ENCODE results near the gene B3GALT5.

Gene B3GALT5

DNA sequence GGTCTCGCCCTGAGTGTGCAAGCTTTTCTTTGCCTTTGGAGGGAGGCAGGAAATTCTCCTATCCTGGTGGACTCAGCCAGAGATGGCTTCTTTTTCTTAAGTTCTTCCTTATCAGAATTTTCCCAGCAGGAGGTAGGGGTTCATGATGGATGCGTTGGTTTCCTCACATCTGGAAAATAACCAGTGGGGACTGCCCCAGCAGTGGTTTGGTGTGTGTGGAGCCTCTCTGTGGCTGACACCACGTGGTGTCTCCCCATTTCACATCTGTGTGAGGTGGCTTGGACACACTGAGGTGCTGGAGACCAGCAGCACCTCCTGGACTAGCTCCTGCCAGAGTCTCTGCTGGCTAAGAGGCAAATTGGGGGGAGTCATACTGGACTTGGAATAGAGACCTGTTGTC, 32.6 kb downstream of the B3GALT5 start:
- DNase-seq (ENCODE audit: low read depth) = no peak

DNA sequence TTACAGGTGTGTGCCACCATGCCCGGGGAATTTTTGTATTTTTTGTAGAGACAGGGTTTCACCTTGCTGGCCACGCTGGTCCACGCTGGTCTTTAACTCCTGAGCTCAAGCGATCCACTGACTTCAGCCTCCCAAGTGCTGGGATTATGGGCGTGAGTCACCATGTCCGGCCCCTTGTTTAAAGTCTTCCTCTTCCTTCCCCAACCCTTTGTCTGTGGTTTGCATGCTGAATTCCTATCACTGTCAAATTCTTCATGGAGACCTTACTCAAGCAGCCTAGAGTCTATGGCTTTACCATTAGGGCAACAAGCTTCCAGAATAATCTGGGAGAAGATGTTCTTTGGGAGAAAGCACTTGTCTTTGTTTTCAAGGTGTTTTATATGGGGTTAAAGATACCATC, 34.7 kb downstream of the B3GALT5 start:
- DNase-seq (ENCODE audit: low read depth) = no peak

- DNase-seq (ENCODE audit: low read depth) = no peak
Measured at GRCh38 chr21:39648879-39649278, 36.1 kb downstream of the B3GALT5 start.

DNA sequence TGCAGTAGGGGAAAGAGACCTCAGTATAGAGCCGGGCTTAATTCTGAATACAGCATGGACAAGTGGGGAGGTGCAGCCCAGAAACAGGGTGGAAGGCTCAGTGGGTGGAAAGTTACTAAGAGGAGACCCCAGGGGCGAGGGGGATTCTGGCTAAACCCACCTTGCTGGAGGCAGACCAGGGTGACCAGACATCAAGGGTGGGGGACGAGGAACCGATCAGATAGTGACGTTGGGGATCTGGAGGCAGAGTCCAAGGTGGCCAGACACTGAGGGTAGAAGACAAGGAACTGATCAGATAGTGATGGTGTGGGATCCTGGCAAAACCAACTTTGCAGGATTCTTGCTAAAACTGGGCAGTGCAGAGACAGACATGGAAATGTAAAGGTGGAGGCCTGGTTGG, 36.8 kb downstream of the B3GALT5 start:
- DNase-seq (ENCODE audit: low read depth) = no peak

GRCh38 chr21:39650306-39650705, 37.6 kb downstream of the B3GALT5 start:
- no peak for DNase-seq (ENCODE audit: low read depth)

GRCh38 chr21:39650801-39651200, 38.1 kb downstream of the B3GALT5 start:
- DNase-seq (ENCODE audit: low read depth) = no peak

DNA sequence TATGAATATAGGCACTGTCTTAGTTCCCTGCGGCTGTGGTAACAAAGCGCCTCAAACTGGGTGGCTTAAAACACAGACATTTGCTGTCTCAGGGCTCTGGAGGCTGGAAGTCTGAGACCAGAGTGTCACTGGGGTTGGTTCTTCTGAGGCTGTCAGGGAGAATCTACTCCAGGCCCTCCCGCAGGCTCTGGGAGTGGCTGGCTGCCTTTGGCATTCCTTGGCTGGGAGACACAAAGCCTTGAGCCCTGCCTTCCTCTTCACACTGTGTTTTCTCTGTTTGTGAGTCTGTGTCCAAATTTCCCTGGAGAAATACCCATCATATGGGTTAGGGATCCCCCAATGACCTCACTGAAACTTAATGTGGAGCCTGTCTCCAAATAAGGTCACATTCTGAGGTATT, 38.5 kb downstream of the B3GALT5 start:
- DNase-seq (ENCODE audit: low read depth) = no peak

DNA sequence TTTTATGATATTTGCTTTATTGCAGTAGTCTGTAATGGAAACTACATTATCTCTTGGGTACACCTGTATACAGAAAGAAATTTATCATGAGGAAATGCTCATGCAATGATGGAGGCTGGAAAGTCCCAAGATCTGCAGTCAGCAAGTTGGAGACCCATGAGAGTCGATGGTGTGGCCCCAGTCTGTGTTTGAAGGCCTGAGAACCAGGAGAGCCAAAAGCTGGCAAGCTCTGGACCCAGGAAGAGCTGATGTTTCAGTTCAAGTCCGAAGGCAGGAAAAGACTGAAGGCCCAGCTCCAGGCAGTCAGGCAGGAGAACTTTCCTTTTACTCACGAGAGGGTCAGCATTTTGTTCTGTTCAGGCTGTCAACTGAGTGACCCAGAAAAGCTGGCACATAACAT, 42.2 kb downstream of the B3GALT5 start:
- DNase-seq (ENCODE audit: low read depth) = no peak

DNA sequence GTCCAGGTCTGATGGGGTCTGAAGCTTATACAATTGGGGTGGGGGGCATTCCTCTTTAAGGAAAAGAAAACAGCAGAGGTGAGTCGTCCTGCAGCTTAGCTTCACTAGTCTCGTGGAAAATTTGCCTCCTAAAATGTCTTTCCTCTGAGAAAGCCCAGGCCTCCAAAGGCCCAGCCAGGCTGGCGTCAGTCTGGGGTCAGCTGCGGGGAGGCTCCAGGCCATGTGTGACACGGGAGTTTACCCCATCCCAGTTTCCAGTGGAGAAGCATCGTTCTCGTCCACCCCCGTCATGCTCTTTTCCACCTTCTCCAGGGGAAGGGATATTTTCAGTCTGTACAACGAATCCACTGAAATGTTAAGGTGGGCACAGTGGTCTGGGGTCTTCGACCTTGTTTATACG, 42.8 kb downstream of the B3GALT5 start:
- DNase-seq (ENCODE audit: low read depth) = no peak

DNA sequence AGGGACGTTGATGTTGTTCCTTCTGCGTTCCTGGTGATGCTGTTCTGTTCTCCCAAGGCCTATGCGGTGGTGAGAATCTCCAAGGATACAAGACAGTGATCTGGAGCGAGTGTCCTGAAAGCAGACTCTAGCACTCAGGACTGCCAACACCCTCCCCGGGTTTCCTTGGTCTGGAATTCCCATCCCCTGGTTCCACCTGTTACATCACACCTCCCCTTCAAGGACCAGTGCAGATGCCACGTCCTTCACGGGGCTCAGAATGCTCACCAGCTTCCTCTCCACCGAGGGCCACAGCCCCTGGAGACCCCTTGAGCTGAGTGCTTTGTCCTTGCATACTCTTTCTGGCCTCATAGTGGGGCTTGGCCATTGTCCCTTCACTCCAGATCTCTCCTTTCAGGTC, 43.5 kb downstream of the B3GALT5 start:
- DNase-seq (ENCODE audit: low read depth) = no peak

GRCh38 chr21:39657091-39657689, 44.5 kb downstream of the B3GALT5 start:
- no peak for DNase-seq (ENCODE audit: low read depth)

DNA sequence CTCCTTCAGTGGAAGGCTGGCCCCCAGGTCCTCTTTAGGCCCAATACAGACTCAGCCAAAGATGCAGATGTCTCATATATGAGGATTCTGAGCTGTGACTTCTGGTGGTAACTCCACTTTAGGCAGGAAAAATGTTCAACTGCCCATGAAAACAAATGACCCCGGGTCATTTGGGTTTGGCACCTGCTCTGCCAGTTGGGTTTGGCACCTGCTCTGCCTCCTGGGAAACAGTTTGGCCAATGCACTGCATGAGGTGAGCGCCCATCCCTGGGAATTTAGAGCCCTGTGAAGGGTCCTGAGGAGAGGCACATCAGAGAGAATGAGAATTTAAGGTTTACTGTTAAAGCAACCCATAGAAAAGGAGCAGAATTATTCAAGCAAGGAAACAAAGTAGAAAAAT, 45.3 kb downstream of the B3GALT5 start:
- no peak for DNase-seq (ENCODE audit: low read depth)

DNA sequence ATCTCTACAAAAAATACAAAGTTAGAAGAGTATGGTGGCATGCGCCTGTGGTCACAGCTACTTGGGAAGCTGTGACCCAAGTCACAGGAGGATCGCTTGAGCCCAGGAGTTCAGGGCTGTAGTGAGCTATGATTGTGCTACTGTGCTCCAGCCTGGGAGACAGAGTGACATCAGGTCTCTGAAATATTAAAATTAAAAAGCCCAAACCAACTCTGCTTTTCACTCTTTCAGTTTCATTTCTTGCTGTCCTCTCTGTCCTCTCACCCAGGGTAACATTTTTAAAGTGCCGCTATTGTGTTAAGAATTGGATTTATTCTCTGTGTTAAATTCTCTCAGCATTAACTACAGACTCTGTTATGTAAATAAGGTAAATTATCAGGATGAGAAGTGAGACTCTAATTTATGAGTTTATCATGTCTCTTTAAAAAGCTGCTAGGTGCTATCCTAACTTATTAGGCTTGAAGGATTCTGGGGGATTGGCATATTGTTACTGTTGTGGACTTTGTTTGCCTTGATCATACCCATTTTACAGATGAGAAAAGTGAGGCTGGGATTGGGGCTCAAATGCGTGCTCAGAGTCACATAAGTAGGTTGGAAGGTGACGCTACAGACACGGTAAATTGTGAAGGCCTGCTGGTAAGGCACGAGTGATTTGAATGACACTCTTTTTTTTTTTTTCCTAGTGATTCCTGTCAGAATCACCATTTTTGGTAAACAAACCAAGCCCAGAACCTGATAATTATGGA, 46.5 kb downstream of the B3GALT5 start:
- DNase-seq (ENCODE audit: low read depth) = no peak

DNA sequence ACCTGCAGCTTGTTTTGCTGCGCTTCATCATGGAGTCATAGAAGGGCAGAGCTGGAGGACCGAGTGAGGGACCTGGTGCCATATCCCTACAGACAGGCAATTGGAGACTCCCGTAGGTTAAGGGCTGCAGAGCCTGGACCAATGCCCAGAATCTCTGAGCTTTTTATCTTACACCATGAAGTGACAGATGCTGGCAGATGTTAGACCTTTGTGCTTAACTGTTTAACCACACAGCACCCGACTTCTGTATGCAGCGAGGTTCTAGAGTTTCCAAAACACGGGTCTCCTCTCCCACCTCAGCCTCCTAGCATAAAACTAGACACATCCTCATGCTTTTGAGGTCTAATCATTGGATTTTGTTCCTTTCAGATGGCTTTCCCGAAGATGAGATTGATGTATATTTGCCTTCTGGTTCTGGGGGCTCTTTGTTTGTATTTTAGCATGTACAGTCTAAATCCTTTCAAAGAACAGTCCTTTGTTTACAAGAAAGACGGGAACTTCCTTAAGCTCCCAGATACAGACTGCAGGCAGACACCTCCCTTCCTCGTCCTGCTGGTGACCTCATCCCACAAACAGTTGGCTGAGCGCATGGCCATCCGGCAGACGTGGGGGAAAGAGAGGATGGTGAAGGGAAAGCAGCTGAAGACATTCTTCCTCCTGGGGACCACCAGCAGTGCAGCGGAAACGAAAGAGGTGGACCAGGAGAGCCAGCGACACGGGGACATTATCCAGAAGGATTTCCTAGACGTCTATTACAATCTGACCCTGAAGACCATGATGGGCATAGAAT, 47.6 kb downstream of the B3GALT5 start:
- DNase-seq (ENCODE audit: low read depth) = no peak

GRCh38 chr21:39661121-39661520, 48.4 kb downstream of the B3GALT5 start:
- no peak for DNase-seq (ENCODE audit: low read depth)

GRCh38 chr21:39661740-39662139, 49.0 kb downstream of the B3GALT5 start:
- no peak for DNase-seq (ENCODE audit: low read depth)

- DNase-seq (ENCODE audit: low read depth) = no peak
Measured at GRCh38 chr21:39662411-39662953, 49.7 kb downstream of the B3GALT5 start.

DNA sequence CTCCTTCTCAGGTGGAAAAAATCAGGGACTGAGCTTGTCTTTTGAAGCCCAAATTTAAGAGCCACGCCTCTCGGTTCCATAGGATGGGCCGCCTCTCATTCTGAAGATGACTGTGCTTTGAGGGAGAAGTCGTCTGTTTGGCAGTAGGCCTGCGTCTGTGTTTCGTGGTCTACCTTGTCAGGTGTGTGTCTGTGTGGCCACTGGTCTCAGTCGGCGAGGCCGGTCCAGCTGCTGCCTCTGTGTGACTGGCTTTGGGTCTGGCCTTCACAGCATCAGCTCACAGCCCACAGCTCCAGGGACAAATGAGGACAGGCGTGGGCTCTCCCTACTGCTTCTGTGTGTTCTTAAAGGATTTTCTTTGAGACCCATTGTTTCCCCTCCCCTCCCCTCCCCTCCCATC, 50.3 kb downstream of the B3GALT5 start:
- DNase-seq (ENCODE audit: low read depth) = no peak

GRCh38 chr21:39663742-39664492, 51.2 kb downstream of the B3GALT5 start:
- DNase-seq (ENCODE audit: low read depth) = no peak

- no peak for DNase-seq (ENCODE audit: low read depth)
Measured at GRCh38 chr21:39664586-39664985, 51.8 kb downstream of the B3GALT5 start.

GRCh38 chr21:39666026-39666425, 53.3 kb downstream of the B3GALT5 start:
- no peak for DNase-seq (ENCODE audit: low read depth)

DNA sequence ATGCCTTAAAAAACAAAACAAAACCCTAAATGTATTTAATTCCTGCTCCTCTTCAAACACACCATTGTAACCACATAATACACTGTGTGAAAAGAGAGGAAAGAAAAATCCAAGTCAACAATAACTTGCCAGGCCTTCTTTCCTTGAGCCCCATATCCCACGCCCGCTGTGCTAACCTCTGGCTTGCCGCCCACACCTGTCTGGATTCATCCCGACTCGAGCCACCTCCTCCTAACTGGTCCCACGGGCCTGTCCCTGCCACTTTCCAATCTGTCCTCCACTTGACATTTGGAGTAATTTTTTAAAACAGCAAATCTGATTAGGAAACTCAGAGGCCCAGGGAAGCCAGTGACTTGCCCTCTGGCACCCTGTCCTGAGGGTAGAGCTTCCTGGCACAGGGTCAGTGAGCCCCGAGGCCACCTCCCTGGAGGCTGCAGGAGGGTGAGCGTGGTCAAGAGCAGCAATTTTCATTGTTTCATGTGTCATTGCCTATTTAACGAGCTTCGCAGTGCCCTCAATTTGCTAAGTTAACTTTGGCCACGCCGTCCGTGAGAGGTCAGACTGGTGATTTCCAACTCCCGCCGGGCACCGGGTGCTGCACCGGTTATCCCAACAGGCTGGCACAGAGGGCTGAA, 54.1 kb downstream of the B3GALT5 start:
- no peak for DNase-seq (ENCODE audit: low read depth)
